Measurements from ENCODE around the gene AP2A1.

AP2A1 gene

GRCh38 chr19:49820125-49820524 lies 53.3 kb downstream of the AP2A1 start:
- no peak for TF ChIP-seq CSDC2 (CRISPR knock-in tag; IDR thresholded peaks at IDR 0.05)
- TF ChIP-seq ZNF8 (CRISPR knock-in tag; IDR thresholded peaks at IDR 0.05), result no peak
- no peak for TF ChIP-seq RARB (CRISPR knock-in tag; IDR thresholded peaks at IDR 0.05)
- TF ChIP-seq OSR1 (CRISPR knock-in tag; IDR thresholded peaks at IDR 0.05), result no peak
- TF ChIP-seq TOX (CRISPR knock-in tag; IDR thresholded peaks at IDR 0.05; ENCODE audit: borderline replicate concordance), result no peak
- ATAC-seq, result no peak

DNA sequence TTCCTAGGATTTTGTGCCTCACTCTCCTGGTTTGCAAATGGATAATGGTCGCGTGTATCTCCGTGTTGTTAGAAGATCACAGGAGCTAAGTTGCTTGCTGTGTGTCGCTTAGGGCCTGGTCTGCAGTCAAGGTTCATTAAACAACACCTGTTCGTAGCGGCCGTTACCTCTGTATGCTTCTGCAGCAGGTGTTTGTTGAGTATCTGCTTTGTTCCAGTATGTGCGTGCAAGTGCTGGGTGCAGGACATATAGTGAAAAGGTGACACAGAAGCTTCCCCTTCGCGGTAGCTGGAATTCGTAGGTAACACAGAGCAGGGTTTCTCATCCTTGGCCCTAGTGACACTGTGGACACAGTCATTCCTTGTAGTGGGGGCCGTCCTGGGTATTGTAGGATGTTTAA lies 56.7 kb downstream of the AP2A1 start:
- TF ChIP-seq ZFP3 (CRISPR knock-in tag; IDR thresholded peaks at IDR 0.05) (no peak), SNAI2 (CRISPR knock-in tag; IDR thresholded peaks at IDR 0.05) (no peak), ZFP30 (CRISPR knock-in tag; IDR thresholded peaks at IDR 0.05) (no peak), ZNF565 (CRISPR knock-in tag; conservative IDR thresholded peaks at IDR 0.05; ENCODE audit: low read depth) (no peak), ZNF70 (CRISPR knock-in tag; IDR thresholded peaks at IDR 0.05) (no peak), PPARA (CRISPR knock-in tag; IDR thresholded peaks at IDR 0.05; ENCODE audit: borderline replicate concordance) (no peak), CSDC2 (CRISPR knock-in tag; IDR thresholded peaks at IDR 0.05) (no peak), ARNTL (CRISPR knock-in tag; IDR thresholded peaks at IDR 0.05; ENCODE audit: borderline replicate concordance, low read depth) (no peak), ESRRG (CRISPR knock-in tag; IDR thresholded peaks at IDR 0.05) (no peak)
- no peak for ATAC-seq

- TF ChIP-seq ZFP30 (CRISPR knock-in tag; IDR thresholded peaks at IDR 0.05), result no peak
- TF ChIP-seq TCF4 (CRISPR knock-in tag; IDR thresholded peaks at IDR 0.05; ENCODE audit: borderline replicate concordance), result no peak
- TF ChIP-seq SNAI2 (CRISPR knock-in tag; IDR thresholded peaks at IDR 0.05), result no peak
- no peak for TF ChIP-seq BACH2 (CRISPR knock-in tag; IDR thresholded peaks at IDR 0.05; ENCODE audit: borderline replicate concordance)
Measured at GRCh38 chr19:49824662-49825061, 57.9 kb downstream of the AP2A1 start.

DNA sequence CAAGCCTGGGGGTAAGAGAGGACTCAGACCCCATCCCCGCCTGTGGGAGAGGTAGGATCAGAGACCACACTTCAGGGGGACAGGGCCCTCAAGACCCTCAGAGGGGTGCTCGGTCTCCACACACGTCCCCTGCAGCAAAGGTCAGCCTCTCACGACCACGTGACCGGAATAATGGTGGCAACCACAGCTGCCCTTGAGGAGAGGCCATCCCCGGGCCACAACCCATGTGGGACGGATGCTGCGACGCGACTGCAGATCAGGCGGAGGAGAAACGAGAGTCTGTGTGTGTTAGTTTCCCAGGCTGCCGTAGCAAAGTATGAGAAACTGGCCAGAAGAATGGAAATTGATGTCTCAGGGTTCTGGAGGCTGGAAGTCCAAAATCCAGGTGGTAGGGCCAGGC lies 60.2 kb downstream of the AP2A1 start:
- no peak for ATAC-seq
- TF ChIP-seq ZC3H10 (CRISPR knock-in tag; IDR thresholded peaks at IDR 0.05), result no peak
- TF ChIP-seq BACH2 (CRISPR knock-in tag; IDR thresholded peaks at IDR 0.05; ENCODE audit: borderline replicate concordance), result no peak
- no peak for TF ChIP-seq PPARA (CRISPR knock-in tag; IDR thresholded peaks at IDR 0.05; ENCODE audit: borderline replicate concordance)
- TF ChIP-seq CREB5 (CRISPR knock-in tag; IDR thresholded peaks at IDR 0.05; ENCODE audit: low read depth), result no peak
- no peak for TF ChIP-seq ZNF70 (CRISPR knock-in tag; IDR thresholded peaks at IDR 0.05)
- TF ChIP-seq ZFP30 (CRISPR knock-in tag; IDR thresholded peaks at IDR 0.05), result no peak
- TF ChIP-seq ARNTL (CRISPR knock-in tag; IDR thresholded peaks at IDR 0.05; ENCODE audit: borderline replicate concordance, low read depth), result no peak
- TF ChIP-seq PATZ1 (CRISPR knock-in tag; IDR thresholded peaks at IDR 0.05; ENCODE audit: borderline replicate concordance), result no peak
- no peak for TF ChIP-seq GLIS3 (CRISPR knock-in tag; IDR thresholded peaks at IDR 0.05)
- no peak for TF ChIP-seq SNAI2 (CRISPR knock-in tag; IDR thresholded peaks at IDR 0.05)
- TF ChIP-seq, protein P1, sequence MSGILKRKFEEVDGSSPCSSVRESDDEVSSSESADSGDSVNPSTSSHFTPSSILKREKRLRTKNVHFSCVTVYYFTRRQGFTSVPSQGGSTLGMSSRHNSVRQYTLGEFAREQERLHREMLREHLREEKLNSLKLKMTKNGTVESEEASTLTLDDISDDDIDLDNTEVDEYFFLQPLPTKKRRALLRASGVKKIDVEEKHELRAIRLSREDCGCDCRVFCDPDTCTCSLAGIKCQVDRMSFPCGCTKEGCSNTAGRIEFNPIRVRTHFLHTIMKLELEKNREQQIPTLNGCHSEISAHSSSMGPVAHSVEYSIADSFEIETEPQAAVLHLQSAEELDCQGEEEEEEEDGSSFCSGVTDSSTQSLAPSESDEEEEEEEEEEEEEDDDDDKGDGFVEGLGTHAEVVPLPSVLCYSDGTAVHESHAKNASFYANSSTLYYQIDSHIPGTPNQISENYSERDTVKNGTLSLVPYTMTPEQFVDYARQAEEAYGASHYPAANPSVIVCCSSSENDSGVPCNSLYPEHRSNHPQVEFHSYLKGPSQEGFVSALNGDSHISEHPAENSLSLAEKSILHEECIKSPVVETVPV (CRISPR knock-in tag; IDR thresholded peaks at IDR 0.05), result no peak
- no peak for TF ChIP-seq ZNF565 (CRISPR knock-in tag; conservative IDR thresholded peaks at IDR 0.05; ENCODE audit: low read depth)
- no peak for TF ChIP-seq RARB (CRISPR knock-in tag; IDR thresholded peaks at IDR 0.05)
- TF ChIP-seq, protein P2, sequence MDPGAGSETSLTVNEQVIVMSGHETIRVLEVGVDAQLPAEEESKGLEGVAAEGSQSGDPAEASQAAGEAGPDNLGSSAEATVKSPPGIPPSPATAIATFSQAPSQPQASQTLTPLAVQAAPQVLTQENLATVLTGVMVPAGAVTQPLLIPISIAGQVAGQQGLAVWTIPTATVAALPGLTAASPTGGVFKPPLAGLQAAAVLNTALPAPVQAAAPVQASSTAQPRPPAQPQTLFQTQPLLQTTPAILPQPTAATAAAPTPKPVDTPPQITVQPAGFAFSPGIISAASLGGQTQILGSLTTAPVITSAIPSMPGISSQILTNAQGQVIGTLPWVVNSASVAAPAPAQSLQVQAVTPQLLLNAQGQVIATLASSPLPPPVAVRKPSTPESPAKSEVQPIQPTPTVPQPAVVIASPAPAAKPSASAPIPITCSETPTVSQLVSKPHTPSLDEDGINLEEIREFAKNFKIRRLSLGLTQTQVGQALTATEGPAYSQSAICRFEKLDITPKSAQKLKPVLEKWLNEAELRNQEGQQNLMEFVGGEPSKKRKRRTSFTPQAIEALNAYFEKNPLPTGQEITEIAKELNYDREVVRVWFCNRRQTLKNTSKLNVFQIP (CRISPR knock-in tag; IDR thresholded peaks at IDR 0.05; ENCODE audit: borderline replicate concordance, low read depth), result no peak
- no peak for TF ChIP-seq CSDC2 (CRISPR knock-in tag; IDR thresholded peaks at IDR 0.05)

More at GRCh38 chr19:49824662-49825061, 57.9 kb downstream of the AP2A1 start:
- ATAC-seq, result no peak

DNA sequence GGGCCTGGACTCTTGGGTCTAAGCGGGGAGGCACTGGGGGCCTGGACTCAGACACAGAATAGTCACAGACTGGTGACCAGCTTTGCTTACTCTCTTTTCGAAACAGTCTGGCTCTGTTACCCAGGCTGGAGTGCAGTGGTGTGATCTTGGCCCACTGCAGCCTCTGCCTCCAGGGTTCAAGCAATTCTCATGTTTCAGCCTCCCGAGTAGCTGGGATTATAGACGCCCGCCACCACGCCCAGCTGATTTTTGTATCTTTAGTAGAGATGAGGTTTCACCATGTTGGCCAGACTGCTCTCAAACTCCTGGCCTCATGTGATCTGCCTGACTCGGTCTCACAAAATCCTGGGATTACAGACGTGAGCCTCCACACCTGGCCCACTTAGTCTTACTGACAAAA lies 62.4 kb downstream of the AP2A1 start:
- no peak for ATAC-seq
- no peak for TF ChIP-seq ZC3H10 (CRISPR knock-in tag; IDR thresholded peaks at IDR 0.05)
- TF ChIP-seq PPARA (CRISPR knock-in tag; IDR thresholded peaks at IDR 0.05; ENCODE audit: borderline replicate concordance), result no peak
- no peak for TF ChIP-seq GLIS3 (CRISPR knock-in tag; IDR thresholded peaks at IDR 0.05)
- TF ChIP-seq ZNF8 (CRISPR knock-in tag; IDR thresholded peaks at IDR 0.05), result no peak
- TF ChIP-seq TOX (CRISPR knock-in tag; IDR thresholded peaks at IDR 0.05; ENCODE audit: borderline replicate concordance), result no peak
- no peak for TF ChIP-seq ZFP30 (CRISPR knock-in tag; IDR thresholded peaks at IDR 0.05)
- TF ChIP-seq ESRRG (CRISPR knock-in tag; IDR thresholded peaks at IDR 0.05), result no peak
- no peak for TF ChIP-seq ARNTL (CRISPR knock-in tag; IDR thresholded peaks at IDR 0.05; ENCODE audit: borderline replicate concordance, low read depth)
- TF ChIP-seq, protein P3, sequence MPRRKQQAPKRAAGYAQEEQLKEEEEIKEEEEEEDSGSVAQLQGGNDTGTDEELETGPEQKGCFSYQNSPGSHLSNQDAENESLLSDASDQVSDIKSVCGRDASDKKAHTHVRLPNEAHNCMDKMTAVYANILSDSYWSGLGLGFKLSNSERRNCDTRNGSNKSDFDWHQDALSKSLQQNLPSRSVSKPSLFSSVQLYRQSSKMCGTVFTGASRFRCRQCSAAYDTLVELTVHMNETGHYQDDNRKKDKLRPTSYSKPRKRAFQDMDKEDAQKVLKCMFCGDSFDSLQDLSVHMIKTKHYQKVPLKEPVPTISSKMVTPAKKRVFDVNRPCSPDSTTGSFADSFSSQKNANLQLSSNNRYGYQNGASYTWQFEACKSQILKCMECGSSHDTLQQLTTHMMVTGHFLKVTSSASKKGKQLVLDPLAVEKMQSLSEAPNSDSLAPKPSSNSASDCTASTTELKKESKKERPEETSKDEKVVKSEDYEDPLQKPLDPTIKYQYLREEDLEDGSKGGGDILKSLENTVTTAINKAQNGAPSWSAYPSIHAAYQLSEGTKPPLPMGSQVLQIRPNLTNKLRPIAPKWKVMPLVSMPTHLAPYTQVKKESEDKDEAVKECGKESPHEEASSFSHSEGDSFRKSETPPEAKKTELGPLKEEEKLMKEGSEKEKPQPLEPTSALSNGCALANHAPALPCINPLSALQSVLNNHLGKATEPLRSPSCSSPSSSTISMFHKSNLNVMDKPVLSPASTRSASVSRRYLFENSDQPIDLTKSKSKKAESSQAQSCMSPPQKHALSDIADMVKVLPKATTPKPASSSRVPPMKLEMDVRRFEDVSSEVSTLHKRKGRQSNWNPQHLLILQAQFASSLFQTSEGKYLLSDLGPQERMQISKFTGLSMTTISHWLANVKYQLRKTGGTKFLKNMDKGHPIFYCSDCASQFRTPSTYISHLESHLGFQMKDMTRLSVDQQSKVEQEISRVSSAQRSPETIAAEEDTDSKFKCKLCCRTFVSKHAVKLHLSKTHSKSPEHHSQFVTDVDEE (CRISPR knock-in tag; IDR thresholded peaks at IDR 0.05), result no peak
- no peak for TF ChIP-seq ZNF565 (CRISPR knock-in tag; conservative IDR thresholded peaks at IDR 0.05; ENCODE audit: low read depth)
- no peak for TF ChIP-seq OSR1 (CRISPR knock-in tag; IDR thresholded peaks at IDR 0.05)
- no peak for TF ChIP-seq CSDC2 (CRISPR knock-in tag; IDR thresholded peaks at IDR 0.05)
- TF ChIP-seq TCF4 (CRISPR knock-in tag; IDR thresholded peaks at IDR 0.05; ENCODE audit: borderline replicate concordance), result no peak
- no peak for TF ChIP-seq CREB5 (CRISPR knock-in tag; IDR thresholded peaks at IDR 0.05; ENCODE audit: low read depth)

Measured in SK-N-SH treated with all-trans-retinoic acid at 6 μM for 48 hours (cell line).